CD14-positive monocyte (primary cell): ENCODE results near the gene GIMAP7. TPM values are rescaled to one million over a fixed set of nuclear protein-coding genes. Genes with fewer than 3 reads are reported as not detected.
"Not testable (repeated sequence)": the region's sequence is repeated elsewhere in the genome, so short reads cannot be mapped to it uniquely, and the experiment has no call there.

Experiments
- DNase-seq, 3 donors: peaks; one replicate each; pipeline ENCODE4 v3.0.0-alpha.2; 2011 to 2022
- H2AFZ ChIP-seq: 2 replicates; pipeline ENCODE4 v1.6.0; 2012; ENCODE audit warnings: mild to moderate bottlenecking, low read depth, low read length, inconsistent platforms; ENCODE audit not compliant: insufficient read depth, poor library complexity, severe bottlenecking
- H3K27ac ChIP-seq, 2 donors: 1 replicate in 1 of 2; 2 replicates in 1 of 2; pipeline ENCODE4 v1.5.1; 2012 to 2013; ENCODE audit warnings: low read length in 2 of 2, control low read depth in 1 of 2, inconsistent platforms in 1 of 2, low read depth in 1 of 2, mild to moderate bottlenecking in 1 of 2
- H3K27me3 ChIP-seq, 2 donors: one replicate each; pipeline versions ENCODE4 v1.6.0 to v1.6.1; 2011 to 2013; ENCODE audit warnings: low read length in 2 of 2; ENCODE audit not compliant: control insufficient read depth in 2 of 2, insufficient read depth in 2 of 2
- H3K36me3 ChIP-seq, 2 donors: replicated peaks in 1 of 2; 1 replicate in 1 of 2; 2 replicates in 1 of 2; pipeline versions ENCODE4 v1.5.1 to v1.6.1; 2012 to 2013; ENCODE audit warnings: low read length in 2 of 2, control low read depth in 1 of 2, inconsistent platforms in 1 of 2, mild to moderate bottlenecking in 1 of 2; ENCODE audit not compliant: insufficient read depth in 2 of 2, control insufficient read depth in 1 of 2
- H3K4me1 ChIP-seq, 2 donors: 1 replicate in 1 of 2; 2 replicates in 1 of 2; pipeline versions ENCODE4 v1.5.1 to v1.6.1; 2012 to 2013; ENCODE audit warnings: low read length in 2 of 2, control low read depth in 1 of 2, inconsistent platforms in 1 of 2, mild to moderate bottlenecking in 1 of 2, moderate library complexity in 1 of 2; ENCODE audit not compliant: insufficient read depth in 2 of 2, control insufficient read depth in 1 of 2
- H3K4me2 ChIP-seq: replicated peaks from 2 replicates; pipeline ENCODE3; 2012; ENCODE audit warnings: low read length, moderate library complexity, mild to moderate bottlenecking; ENCODE audit not compliant: poor library complexity, severe bottlenecking; ENCODE audit errors: extremely low read depth
- H3K4me3 ChIP-seq, 3 experiments: fragments of 200-600 bp in 1 of 3; sonication (generic) in 1 of 3; replicated peaks in 1 of 3; 1 replicate in 2 of 3; 2 replicates in 1 of 3; pipeline ENCODE4 v1.5.1; 2011 to 2013; ENCODE audit warnings: low read length in 3 of 3, mild to moderate bottlenecking in 3 of 3, control low read depth in 2 of 3, low read depth in 2 of 3, inconsistent platforms in 1 of 3, moderate library complexity in 1 of 3
- H3K79me2 ChIP-seq: 2 replicates; pipeline ENCODE4 v1.6.0; 2012; ENCODE audit warnings: mild to moderate bottlenecking, control low read depth, inconsistent platforms, low read length, moderate library complexity; ENCODE audit not compliant: insufficient read depth
- H3K9ac ChIP-seq: 2 replicates; pipeline ENCODE4 v1.6.0; 2017; ENCODE audit warnings: low read length, mild to moderate bottlenecking; ENCODE audit not compliant: insufficient read depth, poor library complexity, severe bottlenecking
- H3K9me3 ChIP-seq, 2 donors: replicated peaks in 1 of 2; 1 replicate in 1 of 2; 2 replicates in 1 of 2; pipeline versions ENCODE4 v1.5.1 to v1.6.1; 2012 to 2013; ENCODE audit warnings: low read length in 2 of 2, control low read depth in 1 of 2; ENCODE audit not compliant: control insufficient read depth in 1 of 2, insufficient read depth in 1 of 2
- H4K20me1 ChIP-seq: 2 replicates; pipeline ENCODE4 v1.6.0; 2012; ENCODE audit warnings: mild to moderate bottlenecking, low read length, control low read depth, moderate library complexity; ENCODE audit not compliant: insufficient read depth
- H3K27ac Mint-ChIP-seq, 7 donors: one replicate each; pipeline ENCODE4 v1.8.0; 2020; ENCODE audit warnings: mild to moderate bottlenecking in 7 of 7, mixed read lengths in 7 of 7, moderate library complexity in 6 of 7, inconsistent platforms in 2 of 7
- H3K27me3 Mint-ChIP-seq, 3 donors: one replicate each; pipeline ENCODE4 v1.8.0; 2021 to 2022; ENCODE audit warnings: low read depth in 3 of 3, mild to moderate bottlenecking in 3 of 3, mixed read lengths in 3 of 3, moderate library complexity in 3 of 3, inconsistent platforms in 1 of 3
- H3K36me3 Mint-ChIP-seq, 2 donors: one replicate each; pipeline ENCODE4 v1.8.0; 2020; ENCODE audit warnings: mixed read lengths in 2 of 2, inconsistent platforms in 1 of 2, mild to moderate bottlenecking in 1 of 2
- H3K4me1 Mint-ChIP-seq: one replicate; pipeline ENCODE4 v1.8.0; 2020; ENCODE audit warnings: mild to moderate bottlenecking, mixed read lengths
- H3K4me3 Mint-ChIP-seq, 2 donors: one replicate each; pipeline ENCODE4 v1.8.0; 2020; ENCODE audit warnings: mild to moderate bottlenecking in 2 of 2, mixed read lengths in 2 of 2, moderate library complexity in 1 of 2
- H3K9me3 Mint-ChIP-seq, 7 donors: one replicate each; pipeline ENCODE4 v1.8.0; 2020 to 2022; ENCODE audit warnings: mixed read lengths in 7 of 7, mild to moderate bottlenecking in 6 of 7, moderate library complexity in 6 of 7, inconsistent platforms in 2 of 7
- CTCF ChIP-seq: fragments of 200-600 bp; IDR thresholded peaks from one replicate; pipeline ENCODE4 v1.8.0; 2022; ENCODE audit warnings: antibody characterized with exemption, mild to moderate bottlenecking
- WGBS: methylation state at CpG from one replicate; pipeline ENCODE4 v1.1.5; 2013; ENCODE audit warnings: missing lambda C conversion rate; ENCODE audit not compliant: insufficient coverage; 5-methylcytosine and 5-hydroxymethylcytosine counted together
- intact Hi-C, 2 donors: fragments of 100-400 bp; cut with micrococcal nuclease; formaldehyde crosslinking; loops; one replicate each; pipeline versions ENCODE4 v1.15.0 to v1.15.1; 2023
- polyA plus RNA-seq, 3 donors: library from polyadenylated mRNA; depleted of rRNA in 1 of 3; unstranded in 2 of 3; stranded (reverse) in 1 of 3; fragments of 300-500 nt in 2 of 3; fragments of >200 nt in 1 of 3; fragmentation: Illumina TruSeq in 2 of 3; gene quantifications; 1 replicate in 2 of 3; 2 replicates in 1 of 3; pipeline ENCODE4 v1.2.3, GENCODE V29; 2012 to 2021

Gene GIMAP7
- polyA plus RNA-seq, 3 donors, result 26.2 to 115 (median 54.5) TPM

GRCh38 chr7:150481922-150482321, 32.8 kb upstream of the GIMAP7 start:
- peaks cover 0 to 3% (median 0%) of the 10 kb centered on the region in 7 donors for H3K9me3 Mint-ChIP-seq
- H3K4me1 Mint-ChIP-seq, result peaks cover 91% of the 10 kb centered on the region
- no peak overlapping the region for H2AFZ ChIP-seq
- H4K20me1 ChIP-seq, result peaks cover 9% of the 10 kb centered on the region
- no peak for TF ChIP-seq CTCF
- H3K4me2 ChIP-seq, result peak overlapping the region; percentile 46
- H3K4me3 Mint-ChIP-seq, result no peak overlapping the region
- whole genome bisulfite sequencing, result 25% methylated on average over 4 of the region's 4 CpGs
- peak overlapping the region; percentile 58 to 77 for H3K27ac ChIP-seq
- peak overlapping the region in 1 of 3 experiments; percentile 67 for H3K4me3 ChIP-seq
- peaks cover 36% of the 10 kb centered on the region for H3K79me2 ChIP-seq
- H3K9ac ChIP-seq, result no peak overlapping the region
- peaks cover 35 to 48% of the 10 kb centered on the region in 2 donors for H3K36me3 Mint-ChIP-seq
- peaks cover 32 to 35% of the 10 kb centered on the region in 2 donors for H3K36me3 ChIP-seq
- H3K27ac Mint-ChIP-seq, result peak overlapping the region; percentile 51 to 94 (median 81)
- H3K27me3 Mint-ChIP-seq, result no peaks in the 10 kb centered on the region
- DNase-seq, result peak in 2 of 3 donors; percentile 8 to 32
- intact Hi-C loops, result no loop called here
- H3K9me3 ChIP-seq, result no peaks in the 10 kb centered on the region
- peaks cover 75 to 96% of the 10 kb centered on the region in 2 donors for H3K4me1 ChIP-seq
- H3K27me3 ChIP-seq, result no peaks in the 10 kb centered on the region

- H3K9ac ChIP-seq, H3K27me3 ChIP-seq, intact Hi-C loops, H2AFZ ChIP-seq, H3K27me3 Mint-ChIP-seq, H3K9me3 ChIP-seq, H4K20me1 ChIP-seq, H3K9me3 Mint-ChIP-seq: not testable (repeated sequence)
- H3K79me2 ChIP-seq, result peaks cover 38% of the 10 kb centered on the region
- peak overlapping the region; percentile 71 for H3K4me2 ChIP-seq
- peaks cover 87 to 100% of the 10 kb centered on the region in 2 donors for H3K4me1 ChIP-seq
- WGBS, result no CpG with 5 or more reads among the region's 2 CpGs
- peak overlapping the region in 2 of 3 experiments; percentile 37 to 67 for H3K4me3 ChIP-seq
- H3K27ac Mint-ChIP-seq, result peak overlapping the region; percentile 78 to 89 (median 88)
- peaks cover 19 to 35% of the 10 kb centered on the region in 2 donors for H3K36me3 Mint-ChIP-seq
- H3K36me3 ChIP-seq, result peaks cover 16 to 19% of the 10 kb centered on the region in 2 donors
- peak overlapping the region; percentile 52 to 77 for H3K4me3 Mint-ChIP-seq
- peak in 2 of 3 donors; percentile 55 to 67 for DNase-seq
- H3K4me1 Mint-ChIP-seq, result peaks cover 96% of the 10 kb centered on the region
- H3K27ac ChIP-seq, result peak overlapping the region in 1 of 2 donors; percentile 77
These were observed 31.2 kb upstream of the GIMAP7 start for GRCh38 chr7:150483514-150483913.

- Mint-ChIP-seq H3K27ac (peak overlapping the region; percentile 78 to 89 (median 88)), H3K4me1 (peaks cover 96% of the 10 kb centered on the region), H3K36me3 (peaks cover 13 to 29% of the 10 kb centered on the region in 2 donors), H3K4me3 (peak overlapping the region; percentile 52 to 77)
- WGBS, result no CpG with 5 or more reads among the region's 3 CpGs
- H2AFZ ChIP-seq, H4K20me1 ChIP-seq, intact Hi-C loops, H3K27me3 Mint-ChIP-seq, H3K9me3 Mint-ChIP-seq, DNase-seq, H3K27me3 ChIP-seq, H3K9me3 ChIP-seq, H3K9ac ChIP-seq: not testable (repeated sequence)
- peak overlapping the region in 1 of 2 donors; percentile 77 for H3K27ac ChIP-seq
- H3K4me2 ChIP-seq, result peak overlapping the region; percentile 71
- H3K79me2 ChIP-seq, result peaks cover 38% of the 10 kb centered on the region
- H3K4me3 ChIP-seq, result peak overlapping the region in 2 of 3 experiments; percentile 37 to 67
- H3K36me3 ChIP-seq, result peaks cover 11 to 13% of the 10 kb centered on the region in 2 donors
- H3K4me1 ChIP-seq, result peaks cover 93 to 100% of the 10 kb centered on the region in 2 donors
These were observed 30.6 kb upstream of the GIMAP7 start for GRCh38 chr7:150484071-150484470.
